GM21515 (cell line): Measurements from ENCODE around the gene C9orf72.
"Not testable (repeated sequence)": the region's sequence is repeated elsewhere in the genome, so short reads cannot be mapped to it uniquely, and the experiment has no call there.

Experiments used
- ATAC-seq: cut with Tn5 transposase; IDR thresholded peaks from one replicate; pipeline ENCODE4 v1.9.1; 2021; ENCODE audit not compliant: unreplicated experiment

The C9orf72 gene

GRCh38 chr9:27519466-27520465, 53.5 kb downstream of the C9orf72 start:
- ATAC-seq = no peak

GRCh38 chr9:27518809-27519208, 54.5 kb downstream of the C9orf72 start:
- ATAC-seq = no peak

GRCh38 chr9:27518006-27518405, 55.3 kb downstream of the C9orf72 start:
- ATAC-seq = no peak

- no peak for ATAC-seq
These were observed 58.7 kb downstream of the C9orf72 start for GRCh38 chr9:27514551-27514950.

- no peak for ATAC-seq
These were observed 61.5 kb downstream of the C9orf72 start for GRCh38 chr9:27511771-27512170.

- no peak for ATAC-seq
These were observed 62.5 kb downstream of the C9orf72 start for GRCh38 chr9:27510780-27511179.

- no peak for ATAC-seq
These were observed 66.3 kb downstream of the C9orf72 start for GRCh38 chr9:27506981-27507380.

- no peak for ATAC-seq
These were observed 67.5 kb downstream of the C9orf72 start for GRCh38 chr9:27505744-27506161.

- ATAC-seq = no peak
These were observed 69.0 kb downstream of the C9orf72 start for GRCh38 chr9:27504259-27504658.

GRCh38 chr9:27503623-27504022, 69.7 kb downstream of the C9orf72 start:
- ATAC-seq = no peak

GRCh38 chr9:27500902-27501301, 72.4 kb downstream of the C9orf72 start:
- not testable (repeated sequence) for ATAC-seq

- no peak for ATAC-seq
These were observed 73.8 kb downstream of the C9orf72 start for GRCh38 chr9:27499451-27499850.

GRCh38 chr9:27497883-27498417, 75.3 kb downstream of the C9orf72 start:
- no peak for ATAC-seq
